HG02981 (cell line): ENCODE measurements around the gene TEX2.
A peak's percentile ranks its signal among the peaks of the same experiment; 100 is the strongest.
"Not testable (repeated sequence)": the region's sequence is repeated elsewhere in the genome, so short reads cannot be mapped to it uniquely, and the experiment has no call there.

Experiments
- ATAC-seq: cut with Tn5 transposase; IDR thresholded peaks from one replicate; pipeline ENCODE4 v1.9.1; 2021; ENCODE audit warnings: mild to moderate bottlenecking, moderate library complexity; ENCODE audit not compliant: unreplicated experiment

The TEX2 gene

GRCh38 chr17:64240741-64241347, 22.2 kb downstream of the TEX2 start:
- no peak for ATAC-seq

DNA sequence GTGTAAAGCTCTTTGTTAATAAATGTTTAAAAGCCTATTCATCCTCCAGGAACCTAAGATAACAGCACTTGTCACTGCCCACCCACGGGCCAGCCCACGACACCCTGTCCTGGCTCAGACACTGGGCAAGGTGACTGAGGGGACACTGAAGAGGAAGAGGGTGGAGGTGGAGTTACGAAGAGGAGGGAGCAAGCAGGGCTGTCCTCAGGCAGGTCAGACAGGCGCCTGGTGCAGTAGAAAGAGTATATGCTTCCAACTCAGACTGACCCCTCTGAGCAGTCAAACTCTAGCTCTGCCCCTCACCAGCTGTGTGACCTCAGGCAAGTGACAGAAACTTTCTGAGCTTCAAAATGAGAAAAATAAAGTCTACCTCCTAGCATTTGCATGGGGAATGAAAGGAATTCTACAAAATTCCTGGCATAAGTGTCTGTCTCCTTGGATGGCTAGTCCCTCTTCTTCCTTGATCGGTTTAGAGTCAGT, 22.8 kb downstream of the TEX2 start:
- no peak for ATAC-seq

DNA sequence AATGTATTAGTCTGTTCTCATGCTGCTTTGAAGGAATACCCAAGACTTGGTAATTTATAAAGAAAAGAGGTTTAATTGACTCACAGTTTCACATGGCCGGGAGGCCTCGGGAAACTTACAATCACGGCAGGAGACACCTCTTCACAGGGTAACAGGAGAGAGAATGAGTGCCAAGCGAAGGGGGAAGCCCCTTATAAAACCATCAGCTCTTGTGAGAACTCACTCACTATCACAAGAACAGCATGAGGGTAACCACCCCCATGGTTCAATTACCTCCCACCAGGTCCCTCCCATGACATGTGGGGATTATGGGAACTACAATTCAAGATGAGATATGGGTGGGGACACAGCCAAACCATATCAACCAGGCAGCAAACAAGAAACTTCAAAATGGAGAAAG, 24.6 kb downstream of the TEX2 start:
- not testable (repeated sequence) for ATAC-seq

GRCh38 chr17:64236827-64237403, 26.1 kb downstream of the TEX2 start:
- ATAC-seq, result no peak

- ATAC-seq, result no peak
These were observed 28.1 kb downstream of the TEX2 start for GRCh38 chr17:64234961-64235360.

GRCh38 chr17:64232466-64233262, 30.4 kb downstream of the TEX2 start:
- no peak for ATAC-seq

DNA sequence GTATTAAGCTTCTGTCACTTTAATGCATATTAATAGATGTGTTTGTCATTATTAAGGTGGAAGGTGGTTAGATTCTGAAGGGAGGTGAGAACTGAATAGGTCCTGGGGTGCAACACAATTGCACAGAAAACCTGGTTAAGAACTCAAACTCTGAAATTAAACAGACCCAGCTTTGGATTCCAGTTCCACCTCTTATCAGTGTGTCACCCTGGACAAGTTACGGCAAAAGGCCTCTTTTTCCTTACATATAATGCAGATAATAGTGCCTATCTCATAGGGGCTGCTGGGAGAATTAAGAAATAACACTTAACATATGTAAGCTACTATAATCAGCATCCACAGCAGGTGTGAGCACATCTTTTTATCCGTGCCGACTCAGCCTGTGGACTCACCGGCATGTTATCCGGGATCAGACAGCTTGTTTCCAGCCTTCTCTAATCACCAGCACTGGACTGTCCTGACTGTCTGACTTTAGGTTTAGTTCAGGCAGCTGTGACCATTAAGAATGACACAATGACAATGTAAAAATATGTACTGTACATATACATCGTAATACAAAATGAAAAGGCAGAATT, 31.4 kb downstream of the TEX2 start:
- ATAC-seq, result no peak

- no peak for ATAC-seq
These were observed 32.2 kb downstream of the TEX2 start for GRCh38 chr17:64230791-64231408.

DNA sequence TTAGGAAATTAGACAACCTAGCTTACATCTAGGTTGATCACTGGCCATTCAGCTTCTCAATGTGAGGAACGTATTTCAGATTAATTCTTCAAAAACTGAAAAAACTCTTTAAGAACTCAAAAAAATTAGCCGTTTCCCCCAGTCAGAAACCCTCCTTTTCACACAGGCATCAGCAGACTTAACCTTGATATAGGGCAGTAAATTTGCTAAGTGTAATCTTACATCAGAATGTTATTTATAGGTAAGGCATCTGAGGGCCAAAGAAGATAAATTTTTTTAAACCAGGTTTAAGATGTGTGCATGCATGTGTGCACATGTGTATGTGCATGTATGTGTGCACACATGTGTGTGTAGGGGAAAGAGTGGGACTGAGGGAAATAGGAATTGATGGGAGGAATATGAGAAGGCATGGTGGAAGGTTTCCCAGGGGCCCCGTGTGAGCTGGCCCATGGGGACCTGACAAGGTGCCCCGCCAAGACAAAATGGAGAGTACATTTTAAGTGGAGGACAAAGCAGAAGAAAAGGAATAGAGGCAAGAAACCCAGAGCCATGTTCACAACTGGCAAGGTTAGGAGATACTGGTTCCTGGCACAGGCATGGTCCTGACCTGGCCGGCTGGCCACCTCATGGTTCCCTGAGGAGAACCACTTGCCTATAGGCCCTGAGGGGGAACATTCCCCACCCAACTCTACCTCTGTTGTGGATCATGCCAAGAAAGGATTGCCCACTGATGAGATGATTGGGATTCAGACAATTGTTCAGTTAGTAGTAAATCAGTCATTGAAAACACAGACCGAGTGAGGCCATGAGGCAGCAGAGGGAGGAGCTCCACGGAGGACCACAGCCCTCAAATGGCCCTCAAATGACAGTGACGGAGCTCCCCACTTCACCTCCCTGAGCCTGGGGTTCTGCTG, 33.0 kb downstream of the TEX2 start:
- ATAC-seq, result no peak

DNA sequence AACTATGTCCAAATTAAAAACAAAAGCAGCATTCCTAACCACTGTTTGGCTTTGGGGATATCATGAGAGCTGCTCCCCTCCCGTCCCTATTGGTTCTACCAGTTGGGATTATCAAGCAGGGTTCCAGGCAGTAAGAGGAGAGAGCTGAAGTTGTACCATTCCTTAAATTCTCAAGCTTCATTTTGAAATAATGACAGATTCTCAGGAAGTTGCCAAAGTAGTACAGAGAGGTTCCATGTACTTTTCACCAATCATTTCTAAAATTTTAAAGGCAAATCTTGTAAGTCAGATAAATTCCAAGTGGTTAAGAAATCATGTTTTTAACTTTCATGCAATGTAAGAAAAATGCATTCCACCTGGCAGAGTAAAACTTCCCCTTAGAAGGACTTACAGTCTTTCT, 36.9 kb downstream of the TEX2 start:
- no peak for ATAC-seq

GRCh38 chr17:64225410-64225809, 37.6 kb downstream of the TEX2 start:
- no peak for ATAC-seq

DNA sequence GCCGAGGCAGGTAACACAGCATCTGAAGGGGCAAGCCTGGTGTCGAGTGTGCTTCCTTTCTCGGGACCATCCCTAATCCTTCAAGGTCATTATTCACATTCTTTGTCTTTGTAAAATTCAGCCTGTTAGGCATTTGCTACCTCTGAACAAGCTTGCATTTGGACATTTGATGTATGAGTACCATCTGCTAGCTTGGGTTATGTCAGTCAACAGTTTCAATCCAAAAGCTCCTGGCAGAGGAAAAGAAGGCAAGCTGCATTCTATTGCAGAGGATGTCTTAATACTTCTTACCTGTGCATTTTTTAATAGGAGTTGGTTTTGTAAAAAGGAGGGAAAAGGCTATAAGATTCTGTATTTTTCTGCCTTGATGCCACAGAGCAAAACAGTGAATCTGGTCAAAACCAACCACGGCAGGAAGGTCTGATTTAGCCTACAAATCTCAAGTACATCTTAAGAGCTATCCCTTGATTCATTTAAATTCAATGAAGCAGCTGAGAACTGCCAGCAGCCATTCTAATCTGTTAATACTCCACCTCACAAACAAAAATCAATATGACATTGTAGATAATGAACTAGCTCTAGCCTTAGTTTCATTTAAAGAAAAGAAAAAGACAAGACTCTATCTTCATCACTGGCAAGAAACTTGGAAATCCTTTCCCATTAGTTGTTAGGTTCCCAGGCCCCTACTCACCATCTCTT, 39.0 kb downstream of the TEX2 start:
- ATAC-seq, result no peak

DNA sequence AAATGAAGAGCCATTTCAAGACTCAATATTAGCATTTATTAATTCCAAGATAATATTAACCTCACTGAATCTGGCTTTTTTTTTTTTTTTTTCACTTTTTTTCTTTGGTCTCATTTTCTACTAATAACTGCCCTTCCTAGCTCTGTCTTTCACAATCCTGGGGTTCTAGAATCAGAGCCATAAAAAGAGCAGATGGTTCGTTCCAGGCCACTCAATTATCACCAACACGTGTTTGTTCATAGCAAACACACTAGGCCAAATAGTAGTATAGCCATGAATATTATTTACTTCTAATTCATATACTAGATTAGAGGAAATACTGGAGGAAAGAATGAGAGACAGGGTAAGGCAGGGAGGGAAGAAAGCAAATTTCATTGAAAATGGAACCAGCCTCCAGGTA, 39.8 kb downstream of the TEX2 start:
- ATAC-seq, result no peak

DNA sequence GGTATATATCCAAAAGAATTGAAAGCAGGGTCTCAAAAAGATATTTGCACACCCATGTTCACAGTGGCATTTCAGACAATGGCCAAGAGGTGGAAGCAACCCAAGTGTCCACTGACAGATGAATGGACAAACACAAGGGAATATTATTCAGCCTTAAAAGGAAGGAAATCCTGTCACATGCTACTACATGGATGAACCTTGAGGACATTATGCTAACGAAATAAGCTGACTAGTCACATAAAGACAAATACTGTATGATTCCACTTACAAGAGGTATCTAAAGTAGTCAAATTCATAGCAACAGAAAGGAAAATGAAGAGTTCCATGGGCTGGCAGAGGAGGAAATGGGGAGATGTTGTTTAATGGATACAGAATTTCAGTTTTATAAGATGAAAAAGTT, 41.4 kb downstream of the TEX2 start:
- no peak for ATAC-seq

DNA sequence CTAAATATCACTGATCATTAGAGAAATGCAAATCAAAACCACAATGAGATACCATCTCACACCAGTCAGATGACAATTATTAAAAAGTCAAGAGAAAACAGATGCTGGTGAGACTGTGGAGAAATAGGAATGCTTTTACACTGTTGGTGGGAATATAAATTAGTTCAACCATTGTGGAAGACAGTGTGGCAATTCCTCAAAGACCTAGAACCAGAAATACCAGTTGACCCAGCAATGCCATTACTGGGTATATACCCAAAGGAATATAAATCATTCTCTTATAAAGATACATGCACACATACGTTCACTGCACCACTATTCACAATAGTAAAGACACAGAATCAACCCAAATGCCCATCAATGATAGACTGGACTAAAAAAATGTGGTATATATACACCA, 42.5 kb downstream of the TEX2 start:
- ATAC-seq, result not testable (repeated sequence)

DNA sequence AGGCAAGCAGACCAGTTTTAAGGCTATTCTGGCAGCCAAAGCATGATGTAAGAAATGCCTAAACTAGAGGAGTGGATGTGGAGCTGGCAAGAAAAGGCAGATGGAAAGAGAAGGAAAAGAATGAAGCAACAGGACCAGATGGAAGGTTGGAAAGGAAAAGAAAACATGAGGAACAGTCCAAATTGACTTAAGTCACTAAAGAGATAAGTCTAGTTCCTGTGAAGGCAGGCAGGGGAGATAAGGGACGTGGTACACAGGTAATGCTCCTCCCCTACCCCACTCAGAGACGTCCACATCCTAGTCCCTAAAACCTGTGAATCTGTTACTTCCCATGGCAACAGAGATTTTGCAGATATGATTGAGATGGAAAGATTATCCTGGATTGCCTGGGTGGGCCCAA, 43.5 kb downstream of the TEX2 start:
- no peak for ATAC-seq

DNA sequence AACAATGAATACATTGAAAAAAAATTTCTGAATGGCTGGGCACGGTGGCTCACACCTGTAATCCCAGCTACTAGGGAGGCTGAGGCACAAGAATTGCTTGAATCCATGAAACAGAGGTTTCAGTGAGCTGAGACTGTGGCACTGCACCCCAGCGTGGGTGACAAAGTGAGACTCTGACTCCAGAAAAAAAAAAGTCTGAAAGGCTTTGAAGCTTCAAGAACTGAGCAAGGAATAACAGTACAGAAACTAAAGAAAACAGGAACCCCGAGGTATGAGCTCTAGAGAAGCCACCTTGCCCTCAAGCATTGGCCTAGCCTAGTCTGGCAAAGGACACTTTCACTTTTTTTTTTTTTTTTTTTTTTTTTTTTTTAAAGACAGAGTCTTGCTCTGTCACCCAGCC, 45.0 kb downstream of the TEX2 start:
- peak; percentile 52 for ATAC-seq

DNA sequence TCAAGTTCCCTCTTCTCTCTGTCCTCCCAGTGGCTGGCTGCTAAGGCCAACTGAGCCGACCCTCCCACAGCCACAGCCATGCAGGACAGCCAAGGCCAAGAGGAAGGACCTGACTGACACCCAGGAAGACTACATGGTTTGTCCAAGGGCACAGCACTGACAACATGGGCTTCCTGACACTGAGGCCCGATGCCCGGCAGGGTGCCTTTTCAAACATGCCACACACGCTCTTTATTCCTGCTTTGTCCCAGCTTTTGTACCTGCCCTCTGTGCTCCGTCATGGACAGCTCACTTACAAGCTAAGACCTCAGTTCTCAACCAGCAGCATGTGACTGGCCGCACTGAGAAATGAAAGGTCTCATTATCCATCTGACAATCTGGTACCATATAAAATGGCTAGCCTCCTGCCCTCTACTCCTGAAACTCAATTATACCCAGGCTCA, 45.8 kb downstream of the TEX2 start:
- ATAC-seq, result no peak

- ATAC-seq, result peak; percentile 71
These were observed 46.5 kb downstream of the TEX2 start for GRCh38 chr17:64216338-64217248.
